ENCODE measurements around the gene MAP1LC3B.

GRCh38 chr16:87425941-87426340 lies 33.8 kb downstream of the MAP1LC3B start:
- TF ChIP-seq CTCF (IDR thresholded peaks at IDR 0.05; ENCODE audit: low read depth, low read length, poor library complexity, severe bottlenecking) (no peak), EZH2phosphoT487 (IDR thresholded peaks at IDR 0.05; ENCODE audit: borderline replicate concordance, low read length) (no peak)

Measured in DOHH2 (cell line).